ENCODE measurements around the gene MBNL1. TPM values are rescaled to one million over a fixed set of nuclear protein-coding genes. Genes with fewer than 3 reads are reported as not detected.
A peak's percentile ranks its signal among the peaks of the same experiment; 100 is the strongest.

MBNL1 gene
- total RNA-seq, 1 donor: 465 TPM

DNA sequence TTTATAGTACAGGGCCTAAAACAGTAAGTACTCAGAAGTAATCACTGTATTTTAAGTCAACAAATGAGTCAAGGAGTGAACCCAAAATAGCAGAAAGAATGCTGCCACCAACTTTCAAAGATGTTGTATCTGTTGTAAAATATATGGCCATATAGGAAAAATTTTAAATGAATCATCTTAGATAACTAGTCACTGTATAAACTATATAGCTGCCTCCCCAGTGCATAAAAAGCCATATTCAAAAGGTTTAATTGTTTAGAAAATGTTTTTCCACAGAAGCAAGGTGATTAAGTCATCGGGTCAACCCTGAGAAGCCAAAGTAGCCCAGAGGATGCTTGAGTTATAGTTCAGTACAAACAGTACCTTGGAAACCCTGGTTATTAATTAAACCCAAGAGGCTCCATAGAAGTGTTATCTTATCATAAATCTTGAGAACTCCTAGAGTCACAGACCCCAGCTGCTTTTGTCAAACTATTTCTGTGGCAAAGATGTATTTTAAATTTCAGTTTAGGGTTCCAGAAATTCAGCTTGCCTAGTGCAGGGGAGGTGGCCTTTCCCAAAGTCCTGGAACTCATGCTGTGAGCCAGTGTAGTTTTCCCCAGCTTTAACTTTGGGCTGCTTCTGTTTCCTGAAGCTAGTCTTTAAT lies 39.2 kb downstream of the MBNL1 start:
- no peak for TF ChIP-seq CTCF (IDR thresholded peaks at IDR 0.05; ENCODE audit: insufficient read depth, low read length)
- no peak overlapping the region for H3K4me3 ChIP-seq (ENCODE audit: low read depth, low read length)
- no peak for DNase-seq (ENCODE audit: low read depth)

- no peak for DNase-seq (ENCODE audit: low read depth)
- no peak overlapping the region for H3K4me3 ChIP-seq (ENCODE audit: low read depth, low read length)
- TF ChIP-seq CTCF (IDR thresholded peaks at IDR 0.05; ENCODE audit: insufficient read depth, low read length): no peak
Observed at GRCh38 chr3:152308475-152308844, 39.7 kb downstream of the MBNL1 start.

DNA sequence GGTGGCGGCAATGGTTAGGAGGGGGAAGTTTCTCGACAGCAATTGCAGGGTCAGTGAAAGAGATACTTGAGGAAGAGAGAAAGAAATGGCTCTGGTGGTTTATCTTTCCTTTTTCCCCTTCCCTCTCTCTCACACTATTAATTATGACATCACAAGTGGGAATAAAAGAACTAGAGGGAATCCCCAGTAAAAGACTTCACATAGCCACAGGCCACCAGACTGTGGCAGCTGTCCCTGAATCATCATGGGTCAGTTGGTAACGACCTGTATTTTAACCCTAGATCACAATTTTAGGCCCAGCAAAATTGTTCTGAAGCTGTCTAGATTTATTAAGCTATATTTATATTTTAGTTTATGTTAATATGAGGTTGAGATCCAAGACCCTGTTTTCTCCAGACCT lies 40.3 kb downstream of the MBNL1 start:
- no peak for DNase-seq (ENCODE audit: low read depth)
- H3K4me3 ChIP-seq (ENCODE audit: low read depth, low read length): no peak overlapping the region
- TF ChIP-seq CTCF (IDR thresholded peaks at IDR 0.05; ENCODE audit: insufficient read depth, low read length): no peak

- H3K4me3 ChIP-seq (ENCODE audit: low read depth, low read length): no peak overlapping the region
- no peak for TF ChIP-seq CTCF (IDR thresholded peaks at IDR 0.05; ENCODE audit: insufficient read depth, low read length)
- DNase-seq (ENCODE audit: low read depth): peak; percentile 67
Observed at GRCh38 chr3:152309535-152310307, 41.0 kb downstream of the MBNL1 start.

GRCh38 chr3:152313430-152313829 lies 44.7 kb downstream of the MBNL1 start:
- no peak for DNase-seq (ENCODE audit: low read depth)
- no peak for TF ChIP-seq CTCF (IDR thresholded peaks at IDR 0.05; ENCODE audit: insufficient read depth, low read length)
- no peak overlapping the region for H3K4me3 ChIP-seq (ENCODE audit: low read depth, low read length)

DNA sequence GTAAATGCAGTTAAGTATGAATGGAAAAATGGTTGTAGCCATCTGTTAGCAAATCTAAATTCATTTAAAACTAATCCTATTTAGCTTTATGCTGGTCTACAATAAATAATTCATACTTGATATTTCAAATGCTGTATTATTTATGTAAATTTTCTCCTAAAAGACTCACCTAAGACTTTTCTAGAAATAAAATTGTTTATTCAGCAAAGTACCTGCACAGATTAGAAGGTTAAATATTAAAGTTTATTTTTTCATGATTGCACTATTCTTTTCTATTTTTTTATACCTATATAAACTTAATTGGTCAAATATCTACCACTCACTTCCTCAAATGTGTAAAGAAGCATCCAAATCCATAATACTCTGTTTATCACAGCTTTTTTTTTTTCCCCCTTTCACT lies 45.2 kb downstream of the MBNL1 start:
- no peak for TF ChIP-seq CTCF (IDR thresholded peaks at IDR 0.05; ENCODE audit: insufficient read depth, low read length)
- DNase-seq (ENCODE audit: low read depth): no peak
- H3K4me3 ChIP-seq (ENCODE audit: low read depth, low read length): no peak overlapping the region

Data from fibroblast of the aortic adventitia (primary cell).